RPMI8226 (cell line): ENCODE data around the gene TAS2R60.
"Not testable (repeated sequence)": the region's sequence is repeated elsewhere in the genome, so short reads cannot be mapped to it uniquely, and the experiment has no call there.

Experiments used
- DNase-seq: peaks from one replicate; pipeline ENCODE4 v3.0.0-alpha.2; 2015

The TAS2R60 gene

DNA sequence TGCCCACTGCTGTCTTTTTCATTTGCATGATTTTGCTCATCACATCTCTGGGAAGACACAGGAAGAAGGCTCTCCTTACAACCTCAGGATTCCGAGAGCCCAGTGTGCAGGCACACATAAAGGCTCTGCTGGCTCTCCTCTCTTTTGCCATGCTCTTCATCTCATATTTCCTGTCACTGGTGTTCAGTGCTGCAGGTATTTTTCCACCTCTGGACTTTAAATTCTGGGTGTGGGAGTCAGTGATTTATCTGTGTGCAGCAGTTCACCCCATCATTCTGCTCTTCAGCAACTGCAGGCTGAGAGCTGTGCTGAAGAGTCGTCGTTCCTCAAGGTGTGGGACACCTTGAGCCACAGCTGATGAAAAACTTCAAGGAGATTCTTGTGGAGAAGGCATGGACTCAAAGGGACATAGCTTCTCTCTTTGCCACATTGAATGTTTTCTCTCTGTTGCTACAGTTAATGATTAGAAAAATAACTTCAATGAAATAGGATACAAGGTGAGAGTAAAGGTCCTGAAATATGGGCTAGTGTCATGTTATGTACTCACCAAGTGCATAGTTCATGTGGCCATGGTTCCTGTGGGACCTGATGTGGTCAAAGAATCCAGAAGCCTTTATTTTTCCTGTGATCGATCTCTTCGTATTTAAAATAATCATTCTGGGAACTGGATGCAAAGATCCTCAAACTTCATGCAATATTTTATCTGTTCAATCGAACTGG lies 970 bp downstream of the TAS2R60 start:
- no peak for DNase-seq

DNA sequence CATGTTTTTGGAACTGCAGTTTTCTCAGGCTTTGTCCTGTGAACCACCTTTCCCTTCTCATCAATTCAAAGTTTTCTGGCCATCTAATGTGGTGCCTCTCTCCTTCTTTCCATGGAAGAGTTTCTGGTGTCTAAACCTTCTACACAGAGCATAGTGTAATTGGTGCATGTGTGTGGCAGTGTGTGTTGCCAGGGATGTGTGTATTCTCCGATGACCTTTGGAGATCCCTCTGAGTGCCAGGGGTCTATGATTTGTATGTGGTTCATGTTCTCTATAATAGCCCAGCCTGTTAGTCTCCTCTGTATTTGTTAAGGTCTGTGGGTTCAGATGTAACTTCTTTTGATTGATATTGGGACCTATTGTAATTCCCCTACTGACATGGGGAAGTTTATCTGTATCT lies 1.5 kb downstream of the TAS2R60 start:
- no peak for DNase-seq

DNA sequence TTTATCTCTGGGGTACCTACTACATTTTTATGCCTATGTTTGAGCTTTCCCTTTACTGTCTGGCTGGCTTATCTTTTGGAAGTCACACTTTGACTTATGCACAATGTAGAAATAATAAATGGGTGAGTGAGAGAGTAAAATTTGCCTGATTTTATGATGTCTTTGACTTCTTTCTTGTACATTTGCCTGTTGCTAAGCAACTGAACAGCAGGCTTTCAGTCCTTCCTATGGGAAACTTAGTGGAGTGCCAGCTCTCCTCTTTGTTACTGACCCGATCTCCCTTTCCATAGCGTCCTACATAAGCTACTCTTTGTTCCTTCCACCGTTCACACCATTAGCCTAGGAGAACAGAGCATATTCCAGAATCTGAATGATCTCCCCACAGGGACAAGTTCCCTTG lies 4.2 kb downstream of the TAS2R60 start:
- DNase-seq, result no peak

DNA sequence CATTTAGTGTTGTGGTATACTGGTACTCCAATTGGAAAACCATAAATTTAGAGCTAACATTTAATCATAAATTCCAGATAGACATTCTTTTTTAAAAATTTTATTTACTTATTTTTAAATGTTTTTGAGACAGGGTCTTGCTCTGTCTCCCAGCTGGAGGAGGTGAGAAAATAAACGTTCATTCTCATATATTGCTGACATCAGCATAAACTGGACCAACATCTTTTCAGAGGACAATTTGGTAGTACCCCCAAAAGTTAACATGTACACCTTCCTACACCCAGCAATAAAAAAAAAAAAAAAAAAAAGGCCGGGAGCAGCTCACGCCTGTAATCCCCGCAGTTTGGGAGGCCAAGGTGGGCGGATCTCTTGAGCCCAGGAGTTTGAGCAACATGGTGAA lies 5.2 kb downstream of the TAS2R60 start:
- DNase-seq, result no peak

GRCh38 chr7:143449793-143450192 lies 6.5 kb downstream of the TAS2R60 start:
- no peak for DNase-seq

DNA sequence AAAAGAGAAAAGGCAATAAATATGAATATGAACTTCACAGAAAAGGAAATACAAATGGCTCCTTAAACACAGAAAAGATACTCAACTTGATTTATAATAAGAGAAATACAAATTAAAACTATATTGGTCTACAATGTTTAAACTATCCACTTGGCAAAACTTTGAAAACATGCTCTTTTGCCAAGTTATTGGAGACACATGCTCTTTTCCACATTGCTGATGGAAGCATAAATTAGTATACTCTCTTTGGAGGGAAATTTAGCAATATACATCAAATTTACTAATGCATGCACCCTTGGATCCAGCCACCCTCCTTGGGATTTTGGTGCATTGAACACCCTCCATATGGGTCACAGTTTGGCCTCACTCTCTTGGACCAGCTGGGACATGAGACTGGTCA lies 7.9 kb downstream of the TAS2R60 start:
- no peak for DNase-seq

DNA sequence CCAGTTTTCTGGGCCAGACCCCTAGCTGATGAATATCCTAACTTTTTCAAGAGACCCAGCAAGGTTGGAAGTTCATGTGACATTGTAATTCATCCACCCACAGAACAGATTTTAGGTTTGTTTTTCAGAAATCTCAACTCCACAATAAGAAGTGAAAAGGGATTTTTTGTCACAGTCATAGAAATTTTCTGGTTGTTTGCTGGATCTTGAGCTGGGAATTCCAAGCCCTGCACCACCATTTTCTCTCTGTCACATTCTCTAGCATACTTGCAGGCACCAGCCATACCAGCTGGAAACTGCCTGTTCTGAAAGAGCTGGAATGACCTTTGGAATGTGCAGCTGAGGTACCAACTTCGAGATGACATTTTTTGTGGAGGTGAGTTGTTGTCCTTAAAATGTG lies 8.5 kb downstream of the TAS2R60 start:
- no peak for DNase-seq

DNA sequence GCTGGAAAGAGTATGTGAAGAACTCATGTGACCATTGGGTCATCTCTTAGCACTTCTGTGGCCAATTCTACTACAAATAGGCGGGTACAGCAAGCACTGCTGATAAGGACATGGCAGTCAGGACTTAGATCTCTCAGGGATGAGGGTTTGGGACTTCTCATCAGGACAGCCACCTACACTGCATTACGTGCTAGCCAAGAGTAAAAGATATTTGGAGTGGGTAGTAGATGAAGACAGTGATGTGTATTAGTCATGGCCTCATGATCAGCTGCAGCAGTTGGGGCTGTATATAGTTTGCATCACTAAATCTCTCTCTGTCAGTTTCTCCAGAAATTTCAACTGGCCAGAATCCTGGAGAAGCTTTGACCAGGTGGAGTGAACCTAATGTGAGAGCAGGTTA lies 9.2 kb downstream of the TAS2R60 start:
- DNase-seq, result no peak

GRCh38 chr7:143454091-143454680 lies 10.9 kb downstream of the TAS2R60 start:
- no peak for DNase-seq

- no peak for DNase-seq
Measured at GRCh38 chr7:143455491-143455890, 12.2 kb downstream of the TAS2R60 start.

GRCh38 chr7:143455942-143456341 lies 12.7 kb downstream of the TAS2R60 start:
- DNase-seq, result no peak

DNA sequence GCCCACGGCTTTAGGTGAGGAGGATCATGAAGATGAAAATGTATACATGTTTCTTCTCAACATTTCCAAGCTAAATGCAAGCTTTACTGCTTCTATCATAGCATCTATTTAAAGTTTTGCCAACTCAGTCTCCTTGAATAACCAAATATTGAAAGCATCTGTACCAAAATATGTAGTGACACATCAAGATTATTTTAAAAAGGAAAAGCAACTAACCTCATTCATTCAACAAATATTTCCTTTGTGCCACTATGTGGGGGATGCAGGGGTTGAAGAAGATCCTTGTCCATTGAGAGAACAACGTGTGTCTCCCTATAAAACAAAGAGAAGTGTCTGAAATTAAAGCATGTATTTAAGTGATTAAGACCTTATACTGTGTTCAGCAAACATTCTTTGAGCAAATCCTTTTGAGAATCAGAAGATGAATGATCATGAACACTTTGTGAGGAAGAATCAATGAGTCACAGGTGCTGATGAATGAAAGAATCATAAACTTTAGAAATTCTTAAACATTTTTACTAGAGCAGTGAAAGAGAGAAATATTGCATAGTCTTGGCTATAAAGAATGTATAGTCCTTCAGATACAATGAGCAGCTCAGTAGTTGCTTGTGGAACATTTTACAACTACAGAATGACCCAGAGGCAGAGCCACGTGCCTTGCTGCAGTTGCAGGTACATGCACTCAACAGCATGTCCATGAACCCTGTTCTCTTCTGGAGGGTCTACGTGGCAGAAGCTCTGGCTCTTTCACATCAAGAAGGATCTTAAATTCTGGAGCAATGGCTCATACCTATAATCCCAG lies 13.9 kb downstream of the TAS2R60 start:
- no peak for DNase-seq

DNA sequence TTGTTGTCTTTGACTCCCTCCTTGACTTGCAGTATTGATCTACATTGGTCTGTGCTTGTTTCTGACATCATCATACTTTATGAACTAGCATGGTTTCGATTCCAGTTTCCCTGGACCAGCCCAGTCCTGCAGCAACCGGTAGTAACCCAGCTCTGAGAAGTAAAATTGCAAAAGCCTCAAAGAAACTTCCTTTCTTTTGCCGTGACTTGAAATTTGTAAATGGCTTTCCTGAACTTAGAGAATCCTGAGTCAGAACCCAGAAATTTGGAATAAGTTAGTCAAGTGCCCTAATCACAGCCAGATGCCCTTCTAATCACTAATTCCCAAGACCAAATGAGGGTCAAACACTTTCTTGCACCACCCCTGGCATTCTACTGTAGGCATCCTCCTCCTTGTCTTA lies 15.0 kb downstream of the TAS2R60 start:
- no peak for DNase-seq

DNA sequence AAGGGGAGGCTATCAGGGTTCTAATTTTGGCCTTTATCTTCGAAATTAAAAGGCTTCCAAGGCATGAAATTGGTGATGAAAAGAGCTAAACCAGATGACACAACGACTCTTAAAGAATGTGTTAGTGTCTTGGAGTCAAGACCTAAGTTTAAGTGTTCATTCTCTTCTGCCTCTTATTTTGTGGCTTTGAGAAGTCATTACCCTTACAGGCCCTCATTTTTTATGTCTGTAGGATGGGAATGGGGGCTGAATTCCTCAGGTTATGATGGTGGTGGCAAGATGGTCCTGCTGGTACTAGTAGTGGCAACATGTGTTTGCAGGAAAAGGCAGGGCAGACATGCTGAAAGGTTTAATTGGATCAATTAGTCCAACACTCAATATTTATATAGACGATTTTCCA lies 15.4 kb downstream of the TAS2R60 start:
- DNase-seq, result no peak

GRCh38 chr7:143459359-143459758 lies 16.1 kb downstream of the TAS2R60 start:
- DNase-seq, result no peak

DNA sequence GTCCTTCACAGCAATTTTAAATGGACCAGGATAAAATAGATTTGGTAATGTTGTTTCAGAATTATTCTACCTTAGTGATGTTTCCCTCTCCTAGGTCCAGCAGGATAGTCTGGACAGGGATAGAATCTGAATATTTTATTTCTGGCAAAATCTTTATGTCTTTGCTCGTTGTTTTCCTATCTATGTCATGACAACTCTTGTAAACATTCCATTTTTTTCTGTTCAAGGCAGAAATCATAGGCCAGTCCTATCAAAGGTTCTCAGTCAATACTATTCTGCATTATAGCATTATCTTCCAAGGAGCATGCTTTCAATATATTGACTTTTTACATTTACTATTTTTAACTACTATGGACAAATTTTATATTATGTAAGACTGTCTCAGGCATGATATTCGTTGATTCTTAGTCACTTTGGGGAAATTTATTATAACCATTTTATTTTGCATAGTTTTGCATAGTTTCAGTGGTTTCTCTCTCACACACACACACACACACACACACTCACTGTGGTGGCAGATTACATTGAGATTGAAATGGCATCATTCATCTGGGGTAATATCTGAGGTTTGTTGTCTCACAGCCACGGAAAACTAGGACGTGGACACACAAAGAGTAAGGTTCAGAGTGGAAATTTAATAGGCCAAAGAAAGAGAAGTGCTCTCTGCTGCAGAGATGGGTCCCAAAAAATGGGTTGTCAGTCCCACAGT lies 17.2 kb downstream of the TAS2R60 start:
- no peak for DNase-seq

- DNase-seq, result no peak
Measured at GRCh38 chr7:143462045-143462444, 18.8 kb downstream of the TAS2R60 start.

DNA sequence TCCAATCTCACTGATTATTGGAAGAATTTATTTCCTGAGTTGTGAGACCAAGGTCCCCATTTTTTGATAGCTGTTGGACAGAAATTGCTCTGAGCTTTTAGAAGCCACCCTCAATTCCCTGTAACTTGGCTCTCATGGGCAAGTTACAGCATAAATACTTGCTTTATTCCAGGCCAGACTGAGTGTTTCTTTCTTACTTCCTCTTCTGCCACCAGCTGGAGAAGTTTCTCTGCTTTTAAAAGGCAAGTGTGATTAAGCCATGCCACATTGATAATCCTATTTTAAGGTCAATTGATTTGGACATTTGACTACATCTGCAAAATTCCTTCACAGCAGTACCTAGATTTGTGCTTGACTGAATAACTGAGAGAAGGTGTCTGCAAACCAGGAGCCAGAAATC lies 20.3 kb downstream of the TAS2R60 start:
- no peak for DNase-seq

DNA sequence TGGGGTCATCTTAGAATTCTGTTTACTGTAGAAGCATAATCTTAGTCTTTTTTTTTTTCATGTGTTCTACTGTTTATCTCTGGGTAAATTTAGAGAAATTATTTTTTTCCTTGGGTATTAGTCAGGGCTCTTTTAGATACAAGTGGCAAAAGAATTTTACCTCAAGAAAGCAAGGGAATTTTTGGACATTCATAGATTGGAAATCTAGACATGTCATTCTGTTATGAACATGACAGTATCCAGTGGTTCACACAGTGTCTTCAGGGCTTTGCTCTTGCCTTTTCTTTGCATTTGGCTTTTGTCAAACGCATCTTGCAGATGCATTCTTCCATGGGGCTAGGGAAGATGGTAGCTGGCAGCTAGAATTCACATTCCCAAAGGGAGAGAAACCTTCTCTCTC lies 20.7 kb downstream of the TAS2R60 start:
- DNase-seq, result no peak

DNA sequence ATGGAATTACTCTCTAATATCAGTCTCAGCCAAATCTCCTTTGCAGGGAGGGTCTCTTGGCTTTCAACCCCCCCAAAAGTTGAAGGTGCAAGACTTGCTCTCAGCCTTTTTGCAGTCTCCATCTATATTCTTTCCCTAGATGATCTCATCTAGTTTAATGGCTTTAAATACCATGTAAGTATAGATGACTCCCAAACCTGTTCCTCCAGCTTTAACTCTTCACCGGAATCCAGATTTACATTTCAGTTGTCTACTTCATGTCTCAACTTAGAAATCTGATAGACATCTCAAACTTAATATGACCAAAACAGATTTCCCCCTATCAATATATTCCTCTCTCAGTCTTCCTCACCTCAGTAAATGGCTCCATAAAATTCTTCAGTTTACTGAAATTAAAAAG lies 24.5 kb downstream of the TAS2R60 start:
- no peak for DNase-seq

GRCh38 chr7:143472071-143472689 lies 28.9 kb downstream of the TAS2R60 start:
- DNase-seq, result not testable (repeated sequence)

DNA sequence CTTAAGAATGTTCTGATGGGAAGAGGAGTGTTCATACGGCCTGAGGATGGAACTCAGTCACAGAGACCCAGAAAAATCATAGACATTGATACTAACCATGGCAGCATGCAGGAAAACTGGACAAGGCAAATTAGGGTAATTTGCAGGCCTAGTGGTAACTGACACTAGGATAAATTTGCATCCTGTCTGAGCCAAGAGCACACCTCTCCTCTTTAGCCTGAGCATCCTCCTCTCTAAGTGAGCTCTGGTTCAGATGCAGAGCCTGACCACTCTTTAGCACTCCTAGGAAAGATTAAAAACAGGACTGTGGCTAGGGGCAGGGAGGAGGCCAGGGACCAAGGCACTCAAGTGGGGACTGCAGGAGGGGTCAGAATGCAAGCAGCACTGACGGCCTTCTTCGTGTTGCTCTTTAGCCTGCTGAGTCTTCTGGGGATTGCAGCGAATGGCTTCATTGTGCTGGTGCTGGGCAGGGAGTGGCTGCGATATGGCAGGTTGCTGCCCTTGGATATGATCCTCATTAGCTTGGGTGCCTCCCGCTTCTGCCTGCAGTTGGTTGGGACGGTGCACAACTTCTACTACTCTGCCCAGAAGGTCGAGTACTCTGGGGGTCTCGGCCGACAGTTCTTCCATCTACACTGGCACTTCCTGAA lies 34.4 kb downstream of the TAS2R60 start, which contains the start of gene TAS2R41:
Gene TAS2R41, plus strand, starts transcription at position 373 of the 650 bp plus-strand sequence. Its CDS starts 0 bp downstream, at position 373.
- DNase-seq, result no peak
